Spleen (tissue), 11 donors: ENCODE data around the gene FDPS. TPM values are rescaled to one million over a fixed set of nuclear protein-coding genes. Genes with fewer than 3 reads are reported as not detected.

Experiments used
- DNase-seq: peaks from one replicate; pipeline ENCODE4 v3.0.0-alpha.2; 2020
- H3K27ac ChIP-seq, 8 donors: fragments of 200-600 bp; sonication (generic) in 7 of 8; 1 replicate in 4 of 8; 2 replicates in 4 of 8; pipeline versions ENCODE4 v1.5.0 to v1.8.0; 2016 to 2021; ENCODE audit warnings: inconsistent platforms in 4 of 8, mild to moderate bottlenecking in 4 of 8, moderate library complexity in 1 of 8
- H3K27me3 ChIP-seq, 7 donors: fragments of 200-600 bp; sonication (generic) in 6 of 7; replicated peaks in 1 of 7; 1 replicate in 4 of 7; 2 replicates in 3 of 7; pipeline versions ENCODE4 v1.5.0 to v1.8.0; 2016 to 2021; ENCODE audit warnings: inconsistent platforms in 3 of 7, mild to moderate bottlenecking in 1 of 7
- H3K36me3 ChIP-seq, 6 donors: fragments of 200-600 bp; sonication (generic) in 5 of 6; 1 replicate in 4 of 6; 2 replicates in 2 of 6; pipeline versions ENCODE4 v1.5.0 to v1.8.0; 2016 to 2021; ENCODE audit warnings: inconsistent platforms in 2 of 6
- H3K4me1 ChIP-seq, 6 donors: fragments of 200-600 bp; sonication (generic) in 5 of 6; 1 replicate in 3 of 6; 2 replicates in 3 of 6; pipeline versions ENCODE4 v1.5.0 to v1.8.0; 2016 to 2021; ENCODE audit warnings: inconsistent platforms in 3 of 6
- H3K4me3 ChIP-seq, 8 donors: fragments of 200-600 bp; sonication (generic) in 7 of 8; 1 replicate in 4 of 8; 2 replicates in 4 of 8; pipeline versions ENCODE4 v1.5.0 to v1.8.0; 2016 to 2021; ENCODE audit warnings: inconsistent platforms in 4 of 8, mild to moderate bottlenecking in 4 of 8, moderate library complexity in 2 of 8
- H3K9me3 ChIP-seq, 8 donors: fragments of 200-600 bp; sonication (generic) in 7 of 8; 1 replicate in 4 of 8; 2 replicates in 4 of 8; pipeline versions ENCODE4 v1.5.0 to v1.8.0; 2016 to 2021; ENCODE audit warnings: inconsistent platforms in 4 of 8
- POLR2A ChIP-seq, 3 donors: fragments of 450-650 bp; IDR thresholded peaks; one replicate each; pipeline ENCODE4 v1.5.1; 2017; ENCODE audit warnings: antibody characterized with exemption in 3 of 3, mild to moderate bottlenecking in 1 of 3
- POLR2AphosphoS5 ChIP-seq, 3 donors: sonication (generic); formaldehyde crosslinking; IDR thresholded peaks; one replicate each; pipeline ENCODE4 v1.5.1; 2017; ENCODE audit warnings: antibody characterized with exemption in 3 of 3
- WGBS, 5 donors: extraction: QIAGEN DNeasy Blood & Tissue Kit in 3 of 5; methylation state at CpG; one replicate each; pipeline versions ENCODE4 v1.1.5 to v1.1.7; 2013 to 2018; 5-methylcytosine and 5-hydroxymethylcytosine counted together
- intact Hi-C: fragments of 100-400 bp; cut with DNase I; formaldehyde crosslinking; loops from one replicate; pipeline ENCODE4 v1.15.0; 2023; ENCODE audit warnings: low total_unique reads
- polyA plus RNA-seq, 3 donors: library from polyadenylated mRNA; stranded (reverse); fragments of 200-250 nt; gene quantifications; one replicate each; pipeline ENCODE4 v1.2.1, GENCODE V29; 2013
- total RNA-seq, 7 donors: library from RNA; depleted of rRNA in 3 of 7; stranded (reverse); fragments of >200 nt in 3 of 7; fragmentation: NEBNext Ultra II Directional in 4 of 7; extraction: Animal tissue kit (Norgen Biotek cat#: 25700) in 4 of 7; gene quantifications; one replicate each; pipeline versions ENCODE4 v1.1.0 to v1.2.1, GENCODE V29; 2016 to 2021
- TF ChIP-seq, protein P1 (sequence below), 11 experiments: fragments of 200-600 bp in 7 of 11; fragments of 450-650 bp in 4 of 11; sonication (generic) in 4 of 11; IDR thresholded peaks in 8 of 11; conservative IDR thresholded peaks in 3 of 11; 1 replicate in 7 of 11; 2 replicates in 4 of 11; pipeline versions ENCODE4 v1.4.0 to v1.8.0; 2016 to 2021; ENCODE audit warnings: antibody characterized with exemption in 11 of 11, inconsistent platforms in 4 of 11, mild to moderate bottlenecking in 1 of 11
- donor health status: healthy with polysubstance abuse.
- donor health status: DM: no; HTN: no; CAD: no; lungs with moderate emphysema.
- donor health status: DM: no; HTN: no; CAD: no.
- donor health status: Bipolar disorder and iron deficiency.
- donor health status: healthy.
- donor health status: DM: no; HTN: no; CAD: no.
- donor health status: DM: yes; HTN: yes; CAD: no.

Gene FDPS
- total and polyA plus RNA-seq, 10 donors = 84.5 to 134 (median 105) TPM

DNA sequence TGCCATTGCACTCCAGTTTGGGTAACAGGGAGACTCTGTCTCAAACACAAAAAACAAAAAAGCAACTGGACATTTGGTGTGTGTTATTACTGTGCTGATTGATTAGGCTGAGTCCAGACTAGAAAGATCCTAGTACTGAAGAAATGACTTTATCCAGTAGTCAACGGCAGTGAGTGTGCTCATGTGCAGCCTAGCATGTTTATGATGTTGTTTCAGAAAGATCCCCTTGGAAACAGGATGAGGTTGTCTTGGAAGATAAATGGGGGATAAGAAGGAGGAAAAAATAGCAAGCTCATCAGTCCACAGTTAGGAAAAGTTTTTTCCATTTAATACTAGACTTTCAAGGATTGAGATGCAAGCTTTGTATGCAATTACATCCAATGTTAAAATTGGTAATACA lies 26.3 kb downstream of the FDPS start:
- no peaks in the 10 kb centered on the region for H3K27me3 ChIP-seq
- H3K9me3 ChIP-seq = no peaks in the 10 kb centered on the region
- H3K4me3 ChIP-seq = no peak overlapping the region
- H3K36me3 ChIP-seq = peaks cover 0 to 94% (median 68%) of the 10 kb centered on the region in 6 donors
- peaks cover 0 to 10% (median 0%) of the 10 kb centered on the region in 6 donors for H3K4me1 ChIP-seq
- TF ChIP-seq POLR2AphosphoS5 (IDR thresholded peaks at IDR 0.05) = no peak
- 73 to 87% (median 79%) methylated on average over 1 of the region's 1 CpG for WGBS, 5 donors
- intact Hi-C loops = no loop called here
- H3K27ac ChIP-seq = no peak overlapping the region
- no peak for DNase-seq

DNA sequence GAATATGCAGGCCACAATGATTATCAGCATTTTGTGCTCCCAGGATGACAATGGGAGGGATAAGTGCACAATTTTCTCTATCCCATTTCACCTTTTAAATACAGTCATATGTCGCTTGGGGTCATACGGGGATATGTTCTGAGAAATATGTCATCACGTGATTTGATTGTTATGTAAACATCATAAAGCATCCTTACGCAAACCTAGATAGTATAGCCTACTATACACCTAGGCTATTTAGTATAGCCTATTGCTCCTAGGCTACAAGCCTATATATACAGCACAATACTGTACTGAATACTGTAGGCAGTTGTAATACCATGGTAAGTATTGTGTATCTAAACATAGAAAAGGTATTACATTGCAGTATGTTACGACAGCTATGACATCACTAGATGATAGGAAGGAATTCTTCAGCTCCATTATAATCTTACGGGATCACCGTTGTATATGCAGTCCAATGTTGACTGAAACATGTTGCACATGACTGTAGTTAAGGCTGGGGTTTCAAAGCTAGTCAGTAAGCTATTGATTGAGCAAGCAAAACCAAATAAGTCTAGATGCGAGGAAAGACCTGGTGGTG lies 30.9 kb downstream of the FDPS start:
- WGBS, 5 donors = 93 to 96% (median 94%) methylated on average over 8 of the region's 8 CpGs
- H3K36me3 ChIP-seq = peaks cover 5 to 100% (median 90%) of the 10 kb centered on the region in 6 donors

DNA sequence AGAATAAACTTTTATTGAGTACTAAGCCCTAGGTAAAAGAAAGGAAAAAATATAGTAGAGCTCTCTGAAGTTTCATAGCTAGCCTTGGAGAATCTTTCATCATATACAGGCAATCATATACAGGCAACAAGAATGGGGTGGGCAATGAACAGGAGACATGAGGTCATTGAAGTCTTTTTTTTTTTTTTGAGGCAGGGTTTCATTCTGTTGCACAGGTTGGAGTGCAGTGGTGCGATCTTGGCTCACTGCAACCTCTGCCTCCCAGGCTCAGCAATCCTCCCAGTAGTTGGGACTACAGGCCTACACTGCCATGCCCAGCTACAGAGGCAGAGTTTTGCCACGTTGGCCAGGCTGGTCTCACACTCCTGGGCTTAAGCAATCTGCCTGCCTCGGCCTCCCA lies 34.2 kb downstream of the FDPS start:
- 89 to 99% (median 94%) methylated on average over 3 of the region's 3 CpGs for WGBS, 5 donors
- intact Hi-C loops = no loop called here
- TF ChIP-seq POLR2AphosphoS5 (IDR thresholded peaks at IDR 0.05) = no peak
- TF ChIP-seq, protein P1, sequence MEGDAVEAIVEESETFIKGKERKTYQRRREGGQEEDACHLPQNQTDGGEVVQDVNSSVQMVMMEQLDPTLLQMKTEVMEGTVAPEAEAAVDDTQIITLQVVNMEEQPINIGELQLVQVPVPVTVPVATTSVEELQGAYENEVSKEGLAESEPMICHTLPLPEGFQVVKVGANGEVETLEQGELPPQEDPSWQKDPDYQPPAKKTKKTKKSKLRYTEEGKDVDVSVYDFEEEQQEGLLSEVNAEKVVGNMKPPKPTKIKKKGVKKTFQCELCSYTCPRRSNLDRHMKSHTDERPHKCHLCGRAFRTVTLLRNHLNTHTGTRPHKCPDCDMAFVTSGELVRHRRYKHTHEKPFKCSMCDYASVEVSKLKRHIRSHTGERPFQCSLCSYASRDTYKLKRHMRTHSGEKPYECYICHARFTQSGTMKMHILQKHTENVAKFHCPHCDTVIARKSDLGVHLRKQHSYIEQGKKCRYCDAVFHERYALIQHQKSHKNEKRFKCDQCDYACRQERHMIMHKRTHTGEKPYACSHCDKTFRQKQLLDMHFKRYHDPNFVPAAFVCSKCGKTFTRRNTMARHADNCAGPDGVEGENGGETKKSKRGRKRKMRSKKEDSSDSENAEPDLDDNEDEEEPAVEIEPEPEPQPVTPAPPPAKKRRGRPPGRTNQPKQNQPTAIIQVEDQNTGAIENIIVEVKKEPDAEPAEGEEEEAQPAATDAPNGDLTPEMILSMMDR (IDR thresholded peaks at IDR 0.05 in 8 of 11, conservative IDR thresholded peaks at IDR 0.05 in 3 of 11) = no peak
- no peak for TF ChIP-seq POLR2A (IDR thresholded peaks at IDR 0.05)
- Histone ChIP-seq H3K36me3 (peaks cover 6 to 100% (median 95%) of the 10 kb centered on the region in 6 donors), H3K27ac (no peak overlapping the region), H3K4me3 (no peak overlapping the region), H3K27me3 (no peaks in the 10 kb centered on the region), H3K9me3 (no peaks in the 10 kb centered on the region), H3K4me1 (no peaks in the 10 kb centered on the region)
- DNase-seq = no peak

More for the DNA sequence above, 30.9 kb downstream of the FDPS start:
- Histone ChIP-seq H3K4me1 (no peaks in the 10 kb centered on the region), H3K27me3 (no peaks in the 10 kb centered on the region), H3K9me3 (no peaks in the 10 kb centered on the region), H3K27ac (no peak overlapping the region), H3K4me3 (no peak overlapping the region)
- no peak for DNase-seq
- TF ChIP-seq, protein P1 (IDR thresholded peaks at IDR 0.05 in 8 of 11, conservative IDR thresholded peaks at IDR 0.05 in 3 of 11) = no peak
- TF ChIP-seq POLR2AphosphoS5 (IDR thresholded peaks at IDR 0.05) (no peak), POLR2A (IDR thresholded peaks at IDR 0.05) (no peak)
- intact Hi-C loops = no loop called here

DNA sequence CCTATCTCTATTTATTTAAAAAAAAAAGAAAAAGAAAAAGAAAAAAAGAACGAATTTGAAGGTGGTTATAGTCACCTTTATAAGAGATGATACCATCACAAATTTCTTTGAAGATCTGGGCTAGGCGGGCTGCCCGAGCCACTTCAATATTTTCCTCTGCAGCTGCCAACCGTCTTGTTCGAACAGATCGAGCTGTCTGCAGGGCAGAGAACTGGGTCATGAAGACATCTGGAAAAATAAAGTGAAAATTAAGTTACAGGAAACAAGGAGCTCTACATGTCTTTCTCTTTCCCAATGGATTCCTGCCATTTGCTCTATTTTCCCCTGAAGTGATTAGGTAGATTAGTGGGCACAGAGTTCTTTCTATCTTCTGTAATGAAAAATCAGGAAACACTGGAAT lies 44.0 kb downstream of the FDPS start:
- WGBS, 5 donors = 87 to 97% (median 94%) methylated on average over 6 of the region's 6 CpGs
- H3K36me3 ChIP-seq = peaks cover 10 to 100% (median 93%) of the 10 kb centered on the region in 6 donors

More for the DNA sequence above, 44.0 kb downstream of the FDPS start:
- Histone ChIP-seq H3K27me3 (no peaks in the 10 kb centered on the region), H3K4me3 (no peak overlapping the region), H3K9me3 (no peaks in the 10 kb centered on the region), H3K27ac (no peak overlapping the region), H3K4me1 (no peaks in the 10 kb centered on the region)
- DNase-seq = no peak
- intact Hi-C loops = no loop called here
- TF ChIP-seq POLR2A (IDR thresholded peaks at IDR 0.05) = no peak
- TF ChIP-seq, protein P1 (IDR thresholded peaks at IDR 0.05 in 8 of 11, conservative IDR thresholded peaks at IDR 0.05 in 3 of 11) = no peak
- TF ChIP-seq POLR2AphosphoS5 (IDR thresholded peaks at IDR 0.05) = no peak
